Activated T-helper 17 cell treated with anti-CD3 and anti-CD28 coated beads, Interleukin-2, amount 50 U/mL, for 72 hours (primary cell): ENCODE measurements around the gene C10orf71. TPM values are rescaled to one million over a fixed set of nuclear protein-coding genes. Genes with fewer than 3 reads are reported as not detected.
A peak's percentile ranks its signal among the peaks of the same experiment; 100 is the strongest.

Experiments used
- ATAC-seq: fragments of 150-1000 bp; cut with Tn5 transposase; replicated peaks from 2 replicates; pipeline ENCODE4 v1.10.0; 2021; ENCODE audit warnings: mild to moderate bottlenecking, moderate library complexity
- H3K27ac Mint-ChIP-seq: one replicate; pipeline ENCODE4 v1.8.0; 2022; ENCODE audit warnings: mixed read lengths
- H3K27me3 Mint-ChIP-seq: one replicate; pipeline ENCODE4 v1.8.0; 2022; ENCODE audit warnings: mixed read lengths
- H3K36me3 Mint-ChIP-seq: one replicate; pipeline ENCODE4 v1.8.0; 2022; ENCODE audit warnings: low read depth, mild to moderate bottlenecking, mixed read lengths
- H3K4me1 Mint-ChIP-seq: one replicate; pipeline ENCODE4 v1.8.0; 2022; ENCODE audit warnings: mixed read lengths
- H3K4me3 Mint-ChIP-seq: one replicate; pipeline ENCODE4 v1.8.0; 2022; ENCODE audit warnings: mild to moderate bottlenecking, mixed read lengths
- H3K9me3 Mint-ChIP-seq: one replicate; pipeline ENCODE4 v1.8.0; 2022; ENCODE audit warnings: mixed read lengths
- total RNA-seq, 2 donors: library from RNA; stranded (reverse); gene quantifications; one replicate each; pipeline ENCODE4 v1.2.3, GENCODE V29; 2022

The C10orf71 gene
- total RNA-seq, 2 donors from 2014 or later, result not detected

DNA sequence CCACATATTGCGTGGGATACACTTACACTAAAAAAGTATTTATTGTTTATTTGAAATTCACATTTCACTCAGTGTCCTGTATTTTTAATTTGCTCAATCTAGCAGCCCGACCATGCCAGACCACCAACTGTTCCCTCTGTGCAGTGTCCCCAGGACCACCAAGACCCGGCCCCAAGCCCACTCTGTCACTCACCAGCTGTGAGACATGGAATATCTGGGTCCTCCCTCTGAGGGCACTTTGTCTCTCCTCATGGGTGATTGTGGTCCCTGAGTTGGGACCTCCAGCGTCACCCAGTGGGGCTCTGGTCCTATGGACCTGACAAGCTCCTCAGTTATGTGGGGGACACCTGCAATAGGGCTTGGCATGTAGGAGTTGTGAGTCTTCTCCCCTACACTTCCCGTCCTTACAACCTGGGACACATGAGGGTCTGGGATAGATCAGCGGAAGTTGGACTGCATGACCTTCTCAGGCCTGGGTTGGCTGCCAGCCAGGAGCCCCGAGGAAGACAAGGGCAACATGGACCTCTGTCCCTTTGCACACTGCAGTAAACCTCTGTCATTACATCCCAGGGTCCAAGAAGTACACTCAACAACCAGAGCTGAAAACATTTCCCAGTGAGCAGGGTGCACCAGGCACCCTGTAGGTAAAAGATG is 12.1 kb downstream of the C10orf71 start:
- no peaks in the 10 kb centered on the region for H3K27me3 Mint-ChIP-seq
- no peak for ATAC-seq
- H3K9me3 Mint-ChIP-seq, result no peaks in the 10 kb centered on the region
- peak overlapping the region; percentile 29 for H3K27ac Mint-ChIP-seq
- H3K4me3 Mint-ChIP-seq, result peak overlapping the region; percentile 1
- no peaks in the 10 kb centered on the region for H3K36me3 Mint-ChIP-seq
- peaks cover 11% of the 10 kb centered on the region for H3K4me1 Mint-ChIP-seq

DNA sequence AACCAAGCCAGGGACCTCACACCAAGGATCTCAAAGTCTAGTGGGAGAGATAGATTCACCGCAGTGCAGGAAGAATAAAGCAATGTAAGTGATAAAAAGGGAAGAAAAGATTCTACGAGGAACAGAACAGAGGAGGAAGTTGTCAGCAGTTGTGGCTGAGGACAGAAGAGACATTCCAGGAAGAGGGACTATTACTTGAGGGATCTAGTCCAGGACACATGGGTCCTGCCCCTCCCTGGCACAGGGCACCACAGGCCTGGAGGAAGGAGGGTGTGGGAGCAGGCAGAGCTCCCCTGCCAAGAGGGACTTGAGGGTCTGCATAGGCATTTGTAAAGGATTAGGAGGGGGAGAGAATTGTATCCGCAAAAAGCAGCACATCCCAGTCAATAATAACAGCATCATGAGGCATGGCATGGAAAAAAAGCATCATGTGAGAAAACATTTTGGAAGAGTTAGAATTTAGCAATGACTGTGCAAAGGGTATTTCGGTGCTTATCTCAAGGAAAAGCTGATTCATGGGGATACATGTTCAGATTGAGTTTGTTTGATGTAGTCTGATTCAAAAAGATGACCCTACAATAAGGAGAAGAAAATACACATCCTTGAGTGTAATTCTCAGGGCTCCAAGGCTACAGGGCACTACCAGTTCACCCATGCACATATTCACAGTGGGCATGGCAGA is 12.7 kb downstream of the C10orf71 start:
- H3K27ac Mint-ChIP-seq, result peak overlapping the region; percentile 29

DNA sequence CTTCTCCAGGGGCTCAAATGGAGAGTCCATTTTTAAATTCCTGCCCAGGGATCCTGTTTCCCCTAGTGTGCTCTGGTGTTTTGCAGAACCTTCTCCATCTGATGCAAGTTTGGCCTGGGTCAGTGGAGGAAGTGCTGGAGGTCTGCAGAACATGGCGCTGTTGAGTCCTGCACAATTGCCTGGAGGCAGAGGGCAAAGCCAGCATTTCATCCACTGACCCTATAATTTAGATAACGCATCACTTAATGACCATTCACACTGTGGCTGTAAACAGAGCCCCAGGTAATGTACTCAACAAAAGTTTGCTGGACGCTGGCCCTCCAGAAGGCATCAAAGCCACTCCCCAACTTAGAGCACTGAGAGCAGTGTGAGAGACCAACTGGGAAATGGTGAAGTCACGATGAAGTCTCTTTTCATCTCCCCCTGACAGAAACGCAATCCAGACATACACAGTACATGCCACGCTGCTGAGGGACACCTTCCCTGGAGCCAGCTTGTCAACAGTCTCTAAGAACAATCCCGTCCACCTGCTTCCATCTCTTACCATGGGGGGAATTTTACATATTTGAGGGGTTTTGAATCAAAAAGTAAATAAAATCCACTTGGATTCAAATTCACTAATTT is 13.4 kb downstream of the C10orf71 start:
- H3K36me3 Mint-ChIP-seq, result no peaks in the 10 kb centered on the region
- H3K9me3 Mint-ChIP-seq, result no peaks in the 10 kb centered on the region
- ATAC-seq, result no peak
- H3K4me1 Mint-ChIP-seq, result peaks cover 11% of the 10 kb centered on the region
- H3K27me3 Mint-ChIP-seq, result no peaks in the 10 kb centered on the region
- H3K27ac Mint-ChIP-seq, result no peak overlapping the region
- H3K4me3 Mint-ChIP-seq, result no peak overlapping the region

More for the DNA sequence above, 12.7 kb downstream of the C10orf71 start:
- Mint-ChIP-seq H3K4me3 (no peak overlapping the region), H3K9me3 (no peaks in the 10 kb centered on the region), H3K27me3 (no peaks in the 10 kb centered on the region), H3K4me1 (peaks cover 11% of the 10 kb centered on the region), H3K36me3 (no peaks in the 10 kb centered on the region)
- no peak for ATAC-seq

DNA sequence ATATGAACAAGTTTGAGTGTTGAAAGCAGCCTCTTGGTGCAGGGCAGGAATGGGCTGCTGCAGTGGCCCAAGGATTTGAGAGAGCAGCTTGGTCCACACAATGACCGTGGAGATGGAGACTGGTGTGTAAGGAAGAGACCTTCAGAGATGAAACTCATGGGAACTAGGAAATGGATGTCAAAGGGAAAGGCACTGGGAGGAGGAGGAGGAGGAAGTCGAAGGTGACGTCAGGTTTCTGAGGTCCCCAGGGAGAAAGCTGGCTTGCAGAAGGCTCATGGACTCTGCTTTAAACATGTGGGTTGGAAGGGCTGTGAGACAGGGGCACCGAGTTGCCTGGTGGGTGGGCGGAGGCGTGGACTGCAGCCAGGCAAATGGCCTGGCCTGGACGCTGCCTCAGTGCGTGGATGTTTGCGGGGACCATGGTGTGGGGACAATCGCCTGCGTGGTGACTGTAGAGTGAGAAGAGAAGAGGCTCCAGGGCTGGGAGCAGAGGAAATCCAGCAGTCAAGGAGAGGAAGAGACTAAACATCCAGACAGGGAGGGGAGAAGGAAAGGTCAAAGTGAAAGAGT is 14.6 kb downstream of the C10orf71 start:
- ATAC-seq, result no peak
- H3K36me3 Mint-ChIP-seq, result no peaks in the 10 kb centered on the region
- no peaks in the 10 kb centered on the region for H3K9me3 Mint-ChIP-seq
- no peak overlapping the region for H3K4me3 Mint-ChIP-seq
- no peak overlapping the region for H3K27ac Mint-ChIP-seq
- no peaks in the 10 kb centered on the region for H3K27me3 Mint-ChIP-seq
- peaks cover 11% of the 10 kb centered on the region for H3K4me1 Mint-ChIP-seq

DNA sequence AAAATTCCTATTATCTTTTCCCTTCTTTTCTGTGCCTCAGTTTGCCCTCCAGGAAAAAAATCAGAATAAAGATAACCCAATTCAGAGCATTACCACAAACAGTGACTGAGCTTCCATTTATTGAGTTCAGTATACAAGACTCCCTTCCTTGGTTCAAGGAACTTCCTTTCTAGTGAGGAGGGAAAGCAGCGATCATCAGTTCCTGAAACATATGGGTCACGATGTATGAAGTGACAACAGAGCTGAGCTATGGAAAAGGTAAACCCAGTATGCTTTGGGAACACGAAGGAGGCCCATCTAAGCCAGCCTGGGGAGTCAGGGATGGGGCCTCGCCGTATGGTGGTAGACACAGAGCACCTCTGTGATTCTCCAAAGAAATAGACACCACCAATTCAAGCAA is 15.8 kb downstream of the C10orf71 start:
- ATAC-seq, result no peak

DNA sequence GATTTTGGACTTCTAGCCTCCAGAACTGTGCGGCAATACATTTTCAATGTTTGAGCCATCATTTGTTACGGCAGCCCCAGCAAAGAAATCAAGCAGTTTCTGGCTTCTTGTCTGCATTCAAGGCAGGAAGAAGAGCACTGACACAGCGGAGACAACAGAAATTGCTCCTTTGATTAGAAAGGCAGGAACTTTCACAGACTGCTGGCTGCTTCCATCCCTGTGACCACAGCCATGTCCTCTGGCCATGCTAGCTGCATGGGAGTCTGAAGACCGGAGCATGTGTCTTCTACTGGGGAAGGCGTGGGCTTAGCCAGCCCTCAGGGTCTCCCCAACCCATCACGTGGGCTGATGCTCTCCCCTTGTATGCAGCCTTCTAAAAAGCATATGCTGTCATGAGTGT is 19.1 kb downstream of the C10orf71 start:
- H3K4me1 Mint-ChIP-seq, result no peaks in the 10 kb centered on the region
- no peaks in the 10 kb centered on the region for H3K27me3 Mint-ChIP-seq
- no peak overlapping the region for H3K27ac Mint-ChIP-seq
- ATAC-seq, result no peak
- no peaks in the 10 kb centered on the region for H3K9me3 Mint-ChIP-seq
- H3K4me3 Mint-ChIP-seq, result no peak overlapping the region
- H3K36me3 Mint-ChIP-seq, result no peaks in the 10 kb centered on the region

More for the DNA sequence above, 15.8 kb downstream of the C10orf71 start:
- H3K4me3 Mint-ChIP-seq, result no peak overlapping the region
- H3K9me3 Mint-ChIP-seq, result no peaks in the 10 kb centered on the region
- H3K27me3 Mint-ChIP-seq, result no peaks in the 10 kb centered on the region
- no peak overlapping the region for H3K27ac Mint-ChIP-seq
- H3K36me3 Mint-ChIP-seq, result no peaks in the 10 kb centered on the region
- peaks cover 11% of the 10 kb centered on the region for H3K4me1 Mint-ChIP-seq

DNA sequence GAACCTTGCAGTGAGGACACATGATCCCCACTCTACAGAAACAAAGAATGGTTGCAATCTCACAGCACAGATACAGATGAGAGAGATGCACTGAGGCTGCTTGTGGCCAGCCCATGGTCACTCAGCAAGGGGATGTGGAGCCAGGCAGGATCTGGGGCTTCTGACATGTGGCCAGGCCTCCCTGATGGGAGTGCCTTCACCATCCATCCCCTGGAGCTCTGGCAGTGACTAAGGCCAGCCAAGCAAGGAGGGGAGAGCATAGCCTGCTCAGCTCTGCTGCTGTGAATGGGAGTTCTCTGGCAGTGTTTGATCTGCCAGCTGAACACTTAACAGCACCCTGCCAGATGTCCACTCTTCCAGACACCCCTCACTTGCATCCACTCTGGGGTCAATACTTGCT is 19.8 kb downstream of the C10orf71 start:
- Mint-ChIP-seq H3K27me3 (no peaks in the 10 kb centered on the region), H3K9me3 (no peaks in the 10 kb centered on the region), H3K36me3 (no peaks in the 10 kb centered on the region), H3K4me1 (no peaks in the 10 kb centered on the region), H3K4me3 (no peak overlapping the region), H3K27ac (no peak overlapping the region)
- ATAC-seq, result no peak

DNA sequence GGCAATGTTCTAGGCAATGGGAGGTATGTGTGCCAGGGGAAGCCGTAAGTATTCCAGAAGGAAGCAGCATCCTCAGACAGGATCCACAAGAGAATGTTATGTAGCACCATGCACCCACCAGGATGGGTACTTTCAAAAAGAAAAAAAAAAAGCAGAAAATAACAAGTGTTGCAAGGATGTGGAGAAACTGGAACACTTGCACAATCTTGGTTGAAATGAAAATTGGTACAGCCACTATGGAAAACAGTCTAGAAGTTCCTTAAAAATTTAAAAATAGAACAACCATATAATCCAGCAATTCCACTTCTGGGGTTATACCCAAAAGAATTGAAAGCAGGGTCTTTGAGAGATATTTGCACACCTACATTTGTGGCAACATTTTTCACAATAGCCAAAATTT is 20.2 kb downstream of the C10orf71 start:
- H3K36me3 Mint-ChIP-seq, result no peaks in the 10 kb centered on the region
- no peaks in the 10 kb centered on the region for H3K27me3 Mint-ChIP-seq

DNA sequence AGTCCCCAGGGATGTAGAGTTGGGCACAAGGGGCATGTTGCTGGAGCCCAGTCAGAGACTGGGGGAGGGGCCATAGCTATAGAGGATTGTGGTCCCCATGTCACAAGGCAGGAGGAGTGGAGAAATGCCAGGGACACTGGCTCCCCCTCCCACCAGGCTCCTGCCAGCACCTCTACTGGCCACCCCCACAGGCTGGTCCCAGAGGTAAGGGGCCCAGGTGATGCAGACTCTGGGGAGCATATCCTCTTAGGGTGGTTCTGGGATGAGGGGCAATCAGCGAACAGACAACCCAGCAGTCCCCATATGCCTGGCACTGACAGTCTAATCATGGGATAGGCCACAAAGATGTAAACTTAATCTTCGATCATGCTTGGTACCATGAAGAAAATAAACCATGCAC is 21.2 kb downstream of the C10orf71 start:
- Mint-ChIP-seq H3K27ac (no peak overlapping the region), H3K4me1 (no peaks in the 10 kb centered on the region), H3K27me3 (peaks cover 5% of the 10 kb centered on the region), H3K4me3 (no peak overlapping the region), H3K9me3 (no peaks in the 10 kb centered on the region), H3K36me3 (no peaks in the 10 kb centered on the region)
- ATAC-seq, result no peak

More for the DNA sequence above, 20.2 kb downstream of the C10orf71 start:
- no peaks in the 10 kb centered on the region for H3K4me1 Mint-ChIP-seq
- H3K9me3 Mint-ChIP-seq, result no peaks in the 10 kb centered on the region
- no peak overlapping the region for H3K4me3 Mint-ChIP-seq
- no peak for ATAC-seq
- no peak overlapping the region for H3K27ac Mint-ChIP-seq

DNA sequence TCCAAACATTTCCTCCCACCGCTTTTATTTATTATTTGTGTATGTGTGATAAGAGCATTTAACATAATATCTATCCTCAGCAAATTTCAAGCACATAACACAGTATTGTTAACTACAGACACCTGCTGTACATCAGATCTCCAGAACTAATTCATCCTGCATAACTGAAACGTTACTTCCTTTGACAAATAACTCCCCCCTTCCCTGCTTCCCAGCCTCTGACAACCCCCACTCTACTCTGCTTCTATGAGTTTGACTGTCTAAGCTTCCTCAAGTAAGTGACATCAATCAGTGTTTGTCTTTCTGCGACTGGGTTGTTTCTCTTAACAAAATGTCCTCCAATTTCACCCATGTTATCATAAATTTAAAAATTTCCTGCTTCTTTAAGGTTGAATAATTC is 22.1 kb downstream of the C10orf71 start:
- H3K27ac Mint-ChIP-seq, result no peak overlapping the region
- no peaks in the 10 kb centered on the region for H3K4me1 Mint-ChIP-seq
- no peaks in the 10 kb centered on the region for H3K9me3 Mint-ChIP-seq
- no peaks in the 10 kb centered on the region for H3K36me3 Mint-ChIP-seq
- H3K4me3 Mint-ChIP-seq, result no peak overlapping the region
- ATAC-seq, result no peak
- H3K27me3 Mint-ChIP-seq, result peaks cover 5% of the 10 kb centered on the region

DNA sequence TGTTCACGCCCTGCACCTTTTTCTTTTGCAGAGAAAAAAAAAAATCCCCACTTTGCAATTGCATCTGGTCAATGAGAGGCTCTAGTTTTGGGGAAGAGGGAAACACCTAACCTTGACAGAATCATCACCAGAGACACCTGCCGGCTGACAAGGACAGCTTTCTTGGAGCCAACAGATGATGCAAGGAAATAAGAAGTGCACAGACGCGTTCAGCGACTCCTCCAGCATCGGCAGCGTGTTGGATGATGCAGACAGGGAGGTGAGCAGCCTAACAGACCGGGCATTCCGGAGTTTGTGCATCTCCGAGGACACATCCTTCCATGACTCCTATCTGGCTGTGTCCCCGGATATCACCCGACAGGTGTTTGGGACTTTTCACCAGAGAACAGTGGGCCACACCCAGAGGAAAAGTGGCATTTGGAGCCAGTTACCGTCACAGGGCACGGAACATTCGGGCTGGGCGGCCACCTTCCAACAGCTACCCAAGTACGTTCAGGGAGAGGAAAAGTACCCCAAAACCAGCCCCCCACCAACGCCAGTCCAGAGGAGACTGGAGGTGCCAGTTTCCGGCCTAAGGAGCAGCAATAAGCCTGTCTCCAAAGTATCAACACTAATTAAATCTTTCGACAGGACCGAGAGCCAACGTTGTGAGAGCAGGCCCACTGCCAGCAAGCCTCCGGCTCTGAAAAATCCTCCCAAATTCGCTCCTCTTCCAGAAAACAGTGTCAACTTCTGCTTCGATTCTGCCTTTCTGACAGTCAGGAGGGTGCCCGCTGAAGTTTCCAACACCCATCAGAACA is 23.6 kb downstream of the C10orf71 start:
- H3K9me3 Mint-ChIP-seq, result no peaks in the 10 kb centered on the region
- no peaks in the 10 kb centered on the region for H3K4me1 Mint-ChIP-seq
- no peak for ATAC-seq
- peaks cover 5% of the 10 kb centered on the region for H3K27me3 Mint-ChIP-seq
- H3K4me3 Mint-ChIP-seq, result no peak overlapping the region
- no peak overlapping the region for H3K27ac Mint-ChIP-seq
- no peaks in the 10 kb centered on the region for H3K36me3 Mint-ChIP-seq

DNA sequence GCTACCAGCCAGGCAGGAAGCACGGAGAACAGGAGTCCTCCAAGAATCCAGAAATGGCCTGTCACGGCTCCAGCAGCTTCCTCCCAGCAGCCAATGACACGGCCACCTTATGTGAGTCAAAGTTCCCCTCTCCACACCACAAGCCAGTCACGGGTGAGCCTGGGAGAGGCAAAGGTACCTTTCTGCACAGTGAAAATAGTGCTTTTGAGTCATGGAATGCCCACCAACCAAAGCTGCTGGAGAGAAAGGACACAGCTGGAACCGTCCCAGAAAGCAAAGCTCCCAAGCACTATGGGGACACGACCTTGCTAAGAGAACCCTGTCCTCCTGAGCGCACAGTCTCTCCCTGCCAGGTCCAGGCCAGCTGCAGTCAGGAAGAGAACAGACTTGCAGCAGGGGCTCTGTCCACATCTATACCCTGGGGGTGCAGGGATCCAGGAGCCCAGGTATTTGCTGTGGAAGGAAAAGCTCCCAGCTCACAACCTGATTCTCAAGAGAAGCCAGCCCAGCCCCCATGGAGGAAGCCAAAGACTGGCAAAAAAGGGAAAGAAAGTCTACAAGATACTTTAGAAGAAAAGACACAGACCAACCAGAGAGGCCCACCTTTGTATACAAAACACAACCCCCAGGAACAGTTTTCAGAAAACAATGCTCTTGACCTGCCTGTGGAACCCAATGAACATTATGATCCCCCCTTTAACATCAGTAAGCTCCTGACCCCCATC is 24.4 kb downstream of the C10orf71 start:
- no peaks in the 10 kb centered on the region for H3K36me3 Mint-ChIP-seq
- H3K9me3 Mint-ChIP-seq, result no peaks in the 10 kb centered on the region

DNA sequence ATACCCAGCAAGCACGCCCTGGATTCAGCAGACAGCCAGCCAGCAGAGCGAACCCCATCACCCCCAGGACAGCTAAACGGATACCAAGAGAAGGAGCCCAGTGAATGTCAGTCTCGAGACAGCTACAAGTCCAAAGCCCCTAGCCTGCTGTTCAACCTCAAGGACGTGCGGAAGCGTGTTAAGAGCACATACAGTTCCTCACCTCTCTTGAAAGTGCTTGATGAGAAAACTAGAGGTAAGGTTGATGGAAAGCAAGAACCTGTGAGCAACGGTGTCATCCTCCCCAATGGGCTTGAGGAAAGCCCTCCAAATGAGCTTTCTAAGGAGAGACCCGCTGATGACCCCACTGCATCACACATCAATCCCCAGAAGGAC is 24.9 kb downstream of the C10orf71 start:
- no peak overlapping the region for H3K27ac Mint-ChIP-seq
- H3K4me1 Mint-ChIP-seq, result no peaks in the 10 kb centered on the region
- no peaks in the 10 kb centered on the region for H3K9me3 Mint-ChIP-seq
- H3K4me3 Mint-ChIP-seq, result no peak overlapping the region
- H3K27me3 Mint-ChIP-seq, result peaks cover 6% of the 10 kb centered on the region
- no peaks in the 10 kb centered on the region for H3K36me3 Mint-ChIP-seq
- no peak for ATAC-seq

More for the DNA sequence above, 24.4 kb downstream of the C10orf71 start:
- Mint-ChIP-seq H3K4me3 (no peak overlapping the region), H3K27me3 (peaks cover 5% of the 10 kb centered on the region), H3K27ac (no peak overlapping the region), H3K4me1 (no peaks in the 10 kb centered on the region)
- ATAC-seq, result no peak

DNA sequence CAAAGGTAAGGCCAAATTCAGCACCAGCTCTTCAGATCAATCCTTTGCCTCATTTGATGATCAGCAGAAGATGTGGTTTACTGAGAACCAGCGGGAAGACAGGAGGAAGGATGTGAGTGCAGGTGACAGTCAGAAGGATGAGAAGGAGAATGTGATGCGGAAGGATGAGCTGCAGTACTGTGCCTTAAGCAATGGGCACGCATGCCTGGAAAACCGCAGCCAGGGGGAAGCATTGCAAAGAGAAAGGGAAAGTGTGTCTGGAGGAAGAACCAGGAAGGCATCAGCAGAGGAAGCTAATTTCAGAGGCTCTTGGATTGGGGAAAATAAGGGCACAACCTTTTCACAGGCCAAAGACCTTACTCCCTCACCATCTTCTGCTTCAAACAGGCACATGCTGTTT is 25.7 kb downstream of the C10orf71 start:
- Mint-ChIP-seq H3K27me3 (peaks cover 8% of the 10 kb centered on the region), H3K27ac (no peak overlapping the region), H3K4me3 (no peak overlapping the region), H3K36me3 (no peaks in the 10 kb centered on the region), H3K9me3 (no peaks in the 10 kb centered on the region), H3K4me1 (no peaks in the 10 kb centered on the region)
- no peak for ATAC-seq
